Endothelial cell (in vitro differentiated cells): ENCODE measurements around the gene ATXN1L. TPM values are rescaled to one million over a fixed set of nuclear protein-coding genes. Genes with fewer than 3 reads are reported as not detected.

ENCODE experiments used
- DNase-seq: peaks from one replicate; pipeline ENCODE4 v3.0.0; 2021; ENCODE audit warnings: low spot score
- H3K27ac Mint-ChIP-seq: one replicate; pipeline ENCODE4 v1.8.0; 2021; ENCODE audit warnings: mixed read lengths, inconsistent platforms; ENCODE audit not compliant: unreplicated experiment
- H3K27me3 Mint-ChIP-seq: one replicate; pipeline ENCODE4 v1.8.0; 2021; ENCODE audit warnings: mild to moderate bottlenecking, moderate library complexity, mixed read lengths, inconsistent platforms; ENCODE audit not compliant: unreplicated experiment
- H3K36me3 Mint-ChIP-seq: one replicate; pipeline ENCODE4 v1.8.0; 2021; ENCODE audit warnings: mild to moderate bottlenecking, low read depth, mixed read lengths, inconsistent platforms; ENCODE audit not compliant: unreplicated experiment
- H3K4me1 Mint-ChIP-seq: one replicate; pipeline ENCODE4 v1.8.0; 2021; ENCODE audit warnings: mild to moderate bottlenecking, mixed read lengths, inconsistent platforms; ENCODE audit not compliant: unreplicated experiment
- H3K4me3 Mint-ChIP-seq: one replicate; pipeline ENCODE4 v1.8.0; 2021; ENCODE audit warnings: mild to moderate bottlenecking, mixed read lengths, inconsistent platforms; ENCODE audit not compliant: unreplicated experiment
- H3K9me3 Mint-ChIP-seq: one replicate; pipeline ENCODE4 v1.8.0; 2021; ENCODE audit warnings: mixed read lengths, inconsistent platforms; ENCODE audit not compliant: unreplicated experiment
- CTCF ChIP-seq: fragments of 200-600 bp; sonication (generic); IDR thresholded peaks from one replicate; pipeline ENCODE4 v1.5.0; 2021; ENCODE audit warnings: antibody characterized with exemption; ENCODE audit not compliant: unreplicated experiment
- total RNA-seq: library from RNA; stranded (reverse); fragmentation: NEBNext Ultra II Directional; extraction: Animal tissue kit (Norgen Biotek cat#: 25700); gene quantifications from one replicate; pipeline ENCODE4 v1.2.1, GENCODE V29; 2021; ENCODE audit not compliant: unreplicated experiment

Gene ATXN1L
- total RNA-seq, 1 donor from 2014 or later: 34.4 TPM

- H3K27me3 Mint-ChIP-seq: no peaks in the 10 kb centered on the region
- DNase-seq: no peak
- no peak overlapping the region for H3K4me3 Mint-ChIP-seq
- no peak for TF ChIP-seq CTCF
- no peaks in the 10 kb centered on the region for H3K9me3 Mint-ChIP-seq
- H3K36me3 Mint-ChIP-seq: peaks cover 20% of the 10 kb centered on the region
- no peaks in the 10 kb centered on the region for H3K4me1 Mint-ChIP-seq
- H3K27ac Mint-ChIP-seq: no peak overlapping the region
Measured at GRCh38 chr16:71870818-71871217, 25.0 kb downstream of the ATXN1L start.

- Mint-ChIP-seq H3K36me3 (peaks cover 7% of the 10 kb centered on the region), H3K4me1 (no peaks in the 10 kb centered on the region), H3K27ac (no peak overlapping the region), H3K4me3 (no peak overlapping the region), H3K9me3 (no peaks in the 10 kb centered on the region), H3K27me3 (no peaks in the 10 kb centered on the region)
- no peak for DNase-seq
- TF ChIP-seq CTCF: no peak
Measured at GRCh38 chr16:71873199-71873598, 27.4 kb downstream of the ATXN1L start.

- peaks cover 33% of the 10 kb centered on the region for H3K4me1 Mint-ChIP-seq
- H3K27ac Mint-ChIP-seq: no peak overlapping the region
- H3K27me3 Mint-ChIP-seq: peaks cover 4% of the 10 kb centered on the region
- no peak for DNase-seq
- no peak for TF ChIP-seq CTCF
- H3K36me3 Mint-ChIP-seq: peaks cover 15% of the 10 kb centered on the region
- H3K9me3 Mint-ChIP-seq: no peaks in the 10 kb centered on the region
- H3K4me3 Mint-ChIP-seq: peak overlapping the region; percentile 75
Measured at GRCh38 chr16:71878911-71879310, 33.1 kb downstream of the ATXN1L start.

- H3K36me3 Mint-ChIP-seq: peaks cover 15% of the 10 kb centered on the region
- no peak overlapping the region for H3K27ac Mint-ChIP-seq
- TF ChIP-seq CTCF: no peak
- no peak for DNase-seq
- peaks cover 33% of the 10 kb centered on the region for H3K4me1 Mint-ChIP-seq
- H3K27me3 Mint-ChIP-seq: peaks cover 4% of the 10 kb centered on the region
- H3K9me3 Mint-ChIP-seq: no peaks in the 10 kb centered on the region
- H3K4me3 Mint-ChIP-seq: no peak overlapping the region
Measured at GRCh38 chr16:71880176-71880575, 34.4 kb downstream of the ATXN1L start.

GRCh38 chr16:71882505-71883167 lies 36.9 kb downstream of the ATXN1L start:
- Mint-ChIP-seq H3K36me3 (peaks cover 15% of the 10 kb centered on the region), H3K4me3 (peak overlapping the region; percentile 93), H3K27ac (peak overlapping the region; percentile 67), H3K9me3 (no peaks in the 10 kb centered on the region), H3K27me3 (peaks cover 4% of the 10 kb centered on the region), H3K4me1 (peaks cover 33% of the 10 kb centered on the region)
- peak; percentile 89 for TF ChIP-seq CTCF
- DNase-seq: peak; percentile 74
